Neural progenitor cell (in vitro differentiated cells): ENCODE measurements around the gene TNNI2. TPM values are rescaled to one million over a fixed set of nuclear protein-coding genes. Genes with fewer than 3 reads are reported as not detected.
A peak's percentile ranks its signal among the peaks of the same experiment; 100 is the strongest.
"Not testable (repeated sequence)": the region's sequence is repeated elsewhere in the genome, so short reads cannot be mapped to it uniquely, and the experiment has no call there.

Experiments used
- DNase-seq: peaks from one replicate; pipeline ENCODE4 v3.0.0-alpha.2; 2016; ENCODE audit warnings: low spot score
- H2AFZ ChIP-seq: fragments of 200-600 bp; sonication (generic); replicated peaks from 2 replicates; pipeline ENCODE4 v1.6.1; 2016; ENCODE audit warnings: antibody characterized with exemption
- H3F3A ChIP-seq: fragments of 200-600 bp; sonication (generic); 2 replicates; pipeline ENCODE4 v1.6.1; 2016; ENCODE audit warnings: antibody characterized with exemption, low read depth
- H3K27ac ChIP-seq: fragments of 200-600 bp; sonication (generic); 2 replicates; pipeline ENCODE4 v1.5.1; 2016; ENCODE audit warnings: mild to moderate bottlenecking
- H3K27me3 ChIP-seq: fragments of 200-600 bp; sonication (generic); 2 replicates; pipeline ENCODE4 v1.6.1; 2016; ENCODE audit warnings: mild to moderate bottlenecking, moderate library complexity
- H3K36me3 ChIP-seq: fragments of 200-600 bp; sonication (generic); 2 replicates; pipeline ENCODE4 v1.5.1; 2016
- H3K4me1 ChIP-seq: fragments of 200-600 bp; sonication (generic); 2 replicates; pipeline ENCODE4 v1.6.1; 2016; ENCODE audit warnings: mixed run types
- H3K4me2 ChIP-seq: fragments of 200-600 bp; sonication (generic); 2 replicates; pipeline ENCODE4 v1.6.1; 2016
- H3K4me3 ChIP-seq: fragments of 200-600 bp; sonication (generic); 2 replicates; pipeline ENCODE4 v1.5.1; 2016
- H3K79me2 ChIP-seq: fragments of 200-600 bp; sonication (generic); 2 replicates; pipeline ENCODE4 v1.6.1; 2016; ENCODE audit warnings: low read depth
- H3K9ac ChIP-seq: fragments of 200-600 bp; sonication (generic); 2 replicates; pipeline ENCODE4 v1.6.1; 2016
- H3K9me3 ChIP-seq: fragments of 200-600 bp; sonication (generic); 2 replicates; pipeline ENCODE4 v1.5.1; 2016; ENCODE audit warnings: low read depth
- H4K20me1 ChIP-seq: fragments of 200-600 bp; sonication (generic); 2 replicates; pipeline ENCODE4 v1.6.1; 2016; ENCODE audit warnings: low read depth
- H3K27ac Mint-ChIP-seq: 3 replicates; pipeline ENCODE4 v1.8.0; 2021; ENCODE audit warnings: mixed read lengths
- H3K27me3 Mint-ChIP-seq: 2 replicates; pipeline ENCODE4 v1.8.0; 2022; ENCODE audit warnings: low read depth, mild to moderate bottlenecking, inconsistent platforms, moderate library complexity, mixed read lengths; ENCODE audit not compliant: insufficient read depth
- H3K36me3 Mint-ChIP-seq: 3 replicates; pipeline ENCODE4 v1.8.0; 2021; ENCODE audit warnings: mixed read lengths
- H3K4me1 Mint-ChIP-seq: 3 replicates; pipeline ENCODE4 v1.8.0; 2021; ENCODE audit warnings: mixed read lengths
- H3K4me3 Mint-ChIP-seq: 3 replicates; pipeline ENCODE4 v1.8.0; 2021; ENCODE audit warnings: mild to moderate bottlenecking, moderate library complexity, mixed read lengths
- H3K9me3 Mint-ChIP-seq: 3 replicates; pipeline ENCODE4 v1.8.0; 2020; ENCODE audit warnings: mixed read lengths
- EZH2 ChIP-seq: fragments of 200-600 bp; sonication (generic); IDR thresholded peaks from 2 replicates; pipeline ENCODE4 v1.6.1; 2017; ENCODE audit warnings: antibody characterized with exemption, mild to moderate bottlenecking, moderate library complexity
- EZH2phosphoT487 ChIP-seq: fragments of 200-600 bp; sonication (generic); IDR thresholded peaks from 2 replicates; pipeline ENCODE4 v1.6.1; 2017; ENCODE audit warnings: antibody characterized with exemption
- total RNA-seq: library from RNA; depleted of rRNA; stranded (reverse); fragments of >200 nt; gene quantifications from 2 replicates; pipeline ENCODE4 v1.2.3, GENCODE V29; 2015; ENCODE audit warnings: low replicate concordance
- TF ChIP-seq, protein P1 (sequence below): fragments of 200-600 bp; sonication (generic); IDR thresholded peaks from 2 replicates; pipeline ENCODE4 v1.5.1; 2017; ENCODE audit warnings: antibody characterized with exemption, mild to moderate bottlenecking

The TNNI2 gene
- total RNA-seq, 1 donor from 2014 or later = 2.6 TPM

DNA sequence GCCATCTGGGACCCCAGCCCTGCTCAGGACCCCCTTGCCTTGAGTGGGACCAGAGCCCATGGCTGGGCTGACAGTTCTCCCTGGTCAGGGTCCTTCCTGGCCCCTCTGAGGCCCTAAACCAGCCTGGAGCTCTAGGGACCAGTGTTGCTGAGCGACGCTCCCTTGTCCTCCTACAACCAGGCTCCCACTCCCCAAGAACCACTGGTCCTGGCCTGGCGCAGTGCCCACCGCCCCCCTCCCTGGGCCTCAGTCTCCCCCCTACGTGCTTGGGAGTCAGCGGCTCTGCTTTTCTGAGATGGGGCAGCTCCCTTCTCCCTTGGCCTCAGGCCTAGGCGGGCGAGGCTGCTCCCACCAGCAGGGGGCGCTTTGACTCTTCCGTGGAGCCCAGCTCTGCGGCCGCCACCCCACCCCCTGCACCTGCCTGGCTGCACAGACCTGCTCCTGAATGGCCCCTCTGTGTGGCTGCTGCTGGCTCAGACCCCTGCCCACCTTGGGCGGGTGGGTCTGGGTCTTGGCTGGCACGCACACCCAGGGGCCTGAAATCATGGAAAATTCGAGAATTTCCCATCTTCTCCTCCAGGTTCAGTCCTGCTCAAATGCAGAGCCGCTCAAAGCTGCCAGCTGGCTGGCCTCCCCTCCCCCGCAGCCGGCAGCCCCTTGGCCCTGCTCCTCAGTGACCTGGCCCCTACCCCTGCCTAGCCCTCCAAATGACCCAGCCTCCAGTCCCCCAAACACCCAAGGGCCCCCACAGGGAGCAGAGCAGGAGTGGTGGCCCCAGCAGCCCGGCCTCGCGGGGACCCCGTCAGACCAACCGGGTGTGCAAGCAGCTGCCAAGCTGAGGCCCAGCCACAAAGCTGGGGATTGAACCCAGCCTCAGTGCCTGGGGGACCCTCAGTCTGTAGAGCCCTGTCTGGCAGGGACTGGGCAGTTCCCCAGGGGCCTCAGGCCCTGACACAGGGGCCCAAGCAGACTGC lies 43.8 kb downstream of the TNNI2 start:
- H3K4me3 Mint-ChIP-seq = no peak overlapping the region
- Histone ChIP-seq H3K9me3 (no peaks in the 10 kb centered on the region), H3K36me3 (no peaks in the 10 kb centered on the region), H3K27me3 (peaks cover 7% of the 10 kb centered on the region), H3K79me2 (no peaks in the 10 kb centered on the region), H3K27ac (no peak overlapping the region), H3K4me3 (no peak overlapping the region), H3K4me1 (peaks cover 6% of the 10 kb centered on the region), H2AFZ (peak overlapping the region; percentile 43), H4K20me1 (no peaks in the 10 kb centered on the region), H3F3A (no peaks in the 10 kb centered on the region), H3K4me2 (peak overlapping the region; percentile 21), H3K9ac (no peak overlapping the region)
- H3K27ac Mint-ChIP-seq = no peak overlapping the region
- peak; percentile 93 for DNase-seq
- peaks cover 1% of the 10 kb centered on the region for H3K27me3 Mint-ChIP-seq
- no peaks in the 10 kb centered on the region for H3K36me3 Mint-ChIP-seq
- TF ChIP-seq EZH2phosphoT487 = no peak
- TF ChIP-seq, protein P1, sequence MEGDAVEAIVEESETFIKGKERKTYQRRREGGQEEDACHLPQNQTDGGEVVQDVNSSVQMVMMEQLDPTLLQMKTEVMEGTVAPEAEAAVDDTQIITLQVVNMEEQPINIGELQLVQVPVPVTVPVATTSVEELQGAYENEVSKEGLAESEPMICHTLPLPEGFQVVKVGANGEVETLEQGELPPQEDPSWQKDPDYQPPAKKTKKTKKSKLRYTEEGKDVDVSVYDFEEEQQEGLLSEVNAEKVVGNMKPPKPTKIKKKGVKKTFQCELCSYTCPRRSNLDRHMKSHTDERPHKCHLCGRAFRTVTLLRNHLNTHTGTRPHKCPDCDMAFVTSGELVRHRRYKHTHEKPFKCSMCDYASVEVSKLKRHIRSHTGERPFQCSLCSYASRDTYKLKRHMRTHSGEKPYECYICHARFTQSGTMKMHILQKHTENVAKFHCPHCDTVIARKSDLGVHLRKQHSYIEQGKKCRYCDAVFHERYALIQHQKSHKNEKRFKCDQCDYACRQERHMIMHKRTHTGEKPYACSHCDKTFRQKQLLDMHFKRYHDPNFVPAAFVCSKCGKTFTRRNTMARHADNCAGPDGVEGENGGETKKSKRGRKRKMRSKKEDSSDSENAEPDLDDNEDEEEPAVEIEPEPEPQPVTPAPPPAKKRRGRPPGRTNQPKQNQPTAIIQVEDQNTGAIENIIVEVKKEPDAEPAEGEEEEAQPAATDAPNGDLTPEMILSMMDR = peak; percentile 92
- no peak for TF ChIP-seq EZH2
- no peaks in the 10 kb centered on the region for H3K9me3 Mint-ChIP-seq
- peaks cover 6% of the 10 kb centered on the region for H3K4me1 Mint-ChIP-seq

DNA sequence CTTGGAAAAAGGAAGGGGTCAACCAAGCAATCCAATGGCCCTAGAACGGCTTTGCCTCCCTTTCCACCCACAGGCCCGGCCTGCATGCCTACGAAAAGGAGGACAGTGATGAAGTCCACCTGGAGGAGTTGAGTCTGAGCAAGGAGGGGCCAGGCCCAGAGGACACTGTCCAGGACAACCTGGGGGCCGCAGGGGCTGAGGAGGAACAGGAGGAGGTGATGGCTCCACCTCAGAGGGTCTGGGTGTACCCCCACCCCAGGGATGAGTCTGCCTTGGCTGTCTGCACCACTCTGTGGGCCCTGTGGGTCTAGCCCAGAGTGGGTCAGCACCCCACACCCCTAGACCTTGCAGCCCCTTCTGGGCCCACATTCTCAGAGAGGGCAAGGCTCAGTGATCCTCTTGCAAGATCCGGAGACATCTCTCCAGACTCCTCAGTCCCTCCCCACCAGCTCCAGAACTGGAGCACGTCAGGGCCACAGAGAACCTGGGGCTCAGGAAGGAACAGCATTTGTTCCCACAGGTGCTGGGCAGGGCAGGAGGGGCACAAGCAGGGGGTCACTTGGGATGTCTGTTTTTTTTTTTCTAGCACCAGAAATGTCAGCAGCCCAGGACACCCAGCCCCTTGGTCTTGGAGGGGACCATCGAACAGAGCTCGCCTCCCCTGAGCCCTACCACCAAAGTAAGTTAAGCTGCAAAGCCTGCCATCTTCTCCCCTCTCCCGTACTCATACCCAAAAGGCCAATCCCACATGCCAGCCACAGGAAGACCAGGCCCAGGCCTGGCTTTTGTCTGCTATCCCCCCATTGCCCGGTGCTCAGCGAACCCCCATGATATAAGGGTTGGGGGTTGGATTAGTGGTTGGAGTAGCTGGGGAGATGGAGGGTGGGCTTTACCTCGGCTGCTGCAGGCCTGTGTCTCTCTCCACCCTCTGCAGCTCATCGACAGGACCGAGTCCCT lies 44.8 kb downstream of the TNNI2 start:
- H3F3A ChIP-seq = no peaks in the 10 kb centered on the region
- H3K27me3 ChIP-seq = peaks cover 7% of the 10 kb centered on the region
- no peak overlapping the region for H3K27ac Mint-ChIP-seq

DNA sequence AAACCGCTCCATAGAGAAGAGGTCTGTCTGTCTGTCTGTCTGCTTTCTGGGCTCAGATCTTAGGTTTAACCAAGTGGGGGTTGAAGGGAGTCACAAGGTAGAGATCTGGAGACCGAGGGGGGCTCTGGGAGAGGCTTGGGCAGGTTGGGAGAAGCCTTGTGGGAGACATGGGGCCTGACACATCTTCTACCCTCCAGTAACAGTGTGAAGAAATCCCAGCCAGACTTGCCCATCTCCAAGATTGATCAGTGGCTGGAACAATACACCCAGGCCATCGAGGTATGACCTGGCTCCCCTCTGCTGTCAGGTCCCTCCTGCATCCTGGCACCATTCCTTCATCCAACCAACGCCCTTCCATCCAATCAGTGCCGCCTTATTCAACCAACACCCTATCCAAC lies 45.5 kb downstream of the TNNI2 start:
- Mint-ChIP-seq H3K4me3 (no peak overlapping the region), H3K27me3 (peaks cover 4% of the 10 kb centered on the region), H3K9me3 (no peaks in the 10 kb centered on the region), H3K27ac (no peak overlapping the region), H3K4me1 (peaks cover 5% of the 10 kb centered on the region), H3K36me3 (no peaks in the 10 kb centered on the region)
- Histone ChIP-seq H4K20me1 (no peaks in the 10 kb centered on the region), H3F3A (no peaks in the 10 kb centered on the region), H3K9me3 (no peaks in the 10 kb centered on the region), H2AFZ (no peak overlapping the region), H3K4me3 (no peak overlapping the region), H3K4me2 (no peak overlapping the region), H3K9ac (no peak overlapping the region), H3K36me3 (no peaks in the 10 kb centered on the region), H3K27ac (no peak overlapping the region), H3K27me3 (peaks cover 7% of the 10 kb centered on the region), H3K4me1 (peaks cover 6% of the 10 kb centered on the region), H3K79me2 (no peaks in the 10 kb centered on the region)
- no peak for DNase-seq
- TF ChIP-seq, protein P1 = no peak
- TF ChIP-seq EZH2 (no peak), EZH2phosphoT487 (no peak)

More for the DNA sequence above, 44.8 kb downstream of the TNNI2 start:
- no peak overlapping the region for H3K4me2 ChIP-seq
- no peak for TF ChIP-seq EZH2
- TF ChIP-seq, protein P1 = no peak
- no peak for TF ChIP-seq EZH2phosphoT487
- H3K9me3 ChIP-seq = no peaks in the 10 kb centered on the region
- Mint-ChIP-seq H3K4me1 (peaks cover 5% of the 10 kb centered on the region), H3K36me3 (no peaks in the 10 kb centered on the region), H3K9me3 (no peaks in the 10 kb centered on the region), H3K27me3 (peaks cover under 1% of the 10 kb centered on the region), H3K4me3 (no peak overlapping the region)
- H3K79me2 ChIP-seq = no peaks in the 10 kb centered on the region
- no peak overlapping the region for H3K4me3 ChIP-seq
- H3K27ac ChIP-seq = no peak overlapping the region
- no peaks in the 10 kb centered on the region for H3K36me3 ChIP-seq
- H3K4me1 ChIP-seq = peaks cover 6% of the 10 kb centered on the region
- H4K20me1 ChIP-seq = no peaks in the 10 kb centered on the region
- DNase-seq = no peak
- H2AFZ ChIP-seq = no peak overlapping the region
- no peak overlapping the region for H3K9ac ChIP-seq

DNA sequence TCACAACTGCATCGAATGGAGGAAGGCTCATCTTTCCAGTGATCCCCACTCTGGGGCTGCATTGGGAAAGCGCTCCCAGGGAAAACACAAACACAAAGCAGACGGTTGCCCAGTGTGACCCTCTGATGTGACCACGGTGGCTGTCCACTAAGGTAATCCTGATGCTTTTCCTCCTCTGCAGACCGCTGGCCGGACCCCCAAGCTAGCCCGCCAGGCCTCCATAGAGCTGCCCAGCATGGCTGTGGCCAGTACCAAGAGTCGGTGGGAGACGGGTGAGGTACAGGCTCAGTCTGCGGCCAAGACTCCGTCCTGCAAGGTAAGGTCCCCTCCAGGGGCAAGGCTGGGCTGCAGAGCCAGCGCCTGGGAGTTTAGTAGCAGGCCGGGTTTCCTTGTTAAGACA lies 47.8 kb downstream of the TNNI2 start:
- H3K9ac ChIP-seq, H3K9me3 Mint-ChIP-seq: not testable (repeated sequence)

More for the DNA sequence above, 47.8 kb downstream of the TNNI2 start:
- not testable (repeated sequence) for H3K79me2 ChIP-seq, H3K36me3 ChIP-seq, H3K4me2 ChIP-seq, H3K4me3 ChIP-seq, H3K4me1 Mint-ChIP-seq, H3K4me1 ChIP-seq, H4K20me1 ChIP-seq, H3F3A ChIP-seq, H3K27ac Mint-ChIP-seq, H3K36me3 Mint-ChIP-seq, H3K27me3 Mint-ChIP-seq, DNase-seq, H3K4me3 Mint-ChIP-seq, H2AFZ ChIP-seq, H3K9me3 ChIP-seq, H3K27me3 ChIP-seq, H3K27ac ChIP-seq
